Neuronal stem cell (in vitro differentiated cells): ENCODE data around the gene ATRN.
"Not testable (repeated sequence)": the region's sequence is repeated elsewhere in the genome, so short reads cannot be mapped to it uniquely, and the experiment has no call there.

ENCODE experiments used
- DNase-seq: peaks from one replicate; pipeline ENCODE4 v3.0.0-alpha.2; 2013; ENCODE audit warnings: low spot score
- H2AFZ ChIP-seq: one replicate; pipeline ENCODE4 v1.6.1; 2013; ENCODE audit warnings: mild to moderate bottlenecking, low read length, inconsistent platforms
- H2AK5ac ChIP-seq: 2 replicates; pipeline ENCODE4 v1.6.1; 2013; ENCODE audit warnings: low read depth, mild to moderate bottlenecking, inconsistent platforms, low read length, moderate library complexity, mixed read lengths
- H2BK120ac ChIP-seq: 2 replicates; pipeline ENCODE4 v1.6.1; 2013; ENCODE audit warnings: low read depth, mild to moderate bottlenecking, inconsistent platforms, low read length, moderate library complexity, mixed read lengths
- H2BK12ac ChIP-seq: one replicate; pipeline ENCODE4 v1.6.1; 2013; ENCODE audit warnings: low read length, inconsistent platforms
- H2BK15ac ChIP-seq: 2 replicates; pipeline ENCODE4 v1.6.1; 2013; ENCODE audit warnings: mild to moderate bottlenecking, low read length, inconsistent platforms, mixed read lengths
- H2BK5ac ChIP-seq: one replicate; pipeline ENCODE4 v1.6.1; 2013; ENCODE audit warnings: inconsistent platforms, mild to moderate bottlenecking, low read length, moderate library complexity
- H3K14ac ChIP-seq: one replicate; pipeline ENCODE4 v1.6.1; 2013; ENCODE audit warnings: low read length, inconsistent platforms
- H3K18ac ChIP-seq: 2 replicates; pipeline ENCODE4 v1.6.1; 2013; ENCODE audit warnings: low read length, inconsistent platforms
- H3K23ac ChIP-seq: 2 replicates; pipeline ENCODE4 v1.6.1; 2013; ENCODE audit warnings: low read depth, mild to moderate bottlenecking, mixed read lengths, low read length, inconsistent platforms; ENCODE audit not compliant: poor library complexity
- H3K27ac ChIP-seq: replicated peaks from 3 replicates; pipeline ENCODE4 v1.5.1; 2013; ENCODE audit warnings: low read length, inconsistent platforms
- H3K27me3 ChIP-seq, 3 experiments: 2 replicates each; pipeline ENCODE4 v1.6.1; 2013; ENCODE audit warnings: low read length in 3 of 3, mild to moderate bottlenecking in 2 of 3, inconsistent platforms in 1 of 3, low read depth in 1 of 3, mixed read lengths in 1 of 3, moderate library complexity in 1 of 3; ENCODE audit not compliant: control insufficient read depth in 3 of 3, insufficient read depth in 3 of 3
- H3K36me3 ChIP-seq, 2 donors: replicated peaks in 1 of 2; 2 replicates each; pipeline ENCODE4 v1.6.1; 2013; ENCODE audit warnings: low read length in 2 of 2; ENCODE audit not compliant: control insufficient read depth in 2 of 2, insufficient read depth in 2 of 2
- H3K4ac ChIP-seq: 2 replicates; pipeline ENCODE4 v1.6.1; 2013; ENCODE audit warnings: inconsistent platforms, mild to moderate bottlenecking, low read length, moderate library complexity
- H3K4me1 ChIP-seq, 2 donors: 1 replicate in 1 of 2; 2 replicates in 1 of 2; pipeline ENCODE4 v1.6.1; 2013; ENCODE audit warnings: low read length in 2 of 2, low read depth in 1 of 2; ENCODE audit not compliant: control insufficient read depth in 2 of 2, insufficient read depth in 1 of 2
- H3K4me2 ChIP-seq: one replicate; pipeline ENCODE4 v1.6.1; 2013; ENCODE audit warnings: mild to moderate bottlenecking, low read length, inconsistent platforms; ENCODE audit not compliant: insufficient read depth, poor library complexity, severe bottlenecking
- H3K4me3 ChIP-seq, 2 donors: 2 replicates each; pipeline ENCODE4 v1.5.1; 2013; ENCODE audit warnings: low read length in 2 of 2, mild to moderate bottlenecking in 2 of 2, inconsistent platforms in 1 of 2, moderate library complexity in 1 of 2
- H3K79me1 ChIP-seq: one replicate; pipeline ENCODE4 v1.6.1; 2013; ENCODE audit warnings: low read depth, mild to moderate bottlenecking, inconsistent platforms, low read length, moderate library complexity
- H3K9ac ChIP-seq: one replicate; pipeline ENCODE4 v1.6.1; 2013; ENCODE audit warnings: mild to moderate bottlenecking, low read depth, low read length, inconsistent platforms; ENCODE audit not compliant: poor library complexity
- H3K9me3 ChIP-seq, 2 donors: replicated peaks in 1 of 2; 2 replicates each; pipeline versions ENCODE3 to v1.6.1; 2013; ENCODE audit warnings: low read length in 2 of 2, mild to moderate bottlenecking in 2 of 2, inconsistent platforms in 1 of 2, low read depth in 1 of 2, mixed read lengths in 1 of 2, moderate library complexity in 1 of 2; ENCODE audit not compliant: control insufficient read depth in 2 of 2, insufficient read depth in 1 of 2
- H4K8ac ChIP-seq: one replicate; pipeline ENCODE4 v1.6.1; 2013; ENCODE audit warnings: low read depth, mild to moderate bottlenecking, inconsistent platforms, low read length, moderate library complexity
- H4K91ac ChIP-seq: one replicate; pipeline ENCODE4 v1.6.1; 2013; ENCODE audit warnings: low read length, low read depth, mild to moderate bottlenecking, inconsistent platforms; ENCODE audit not compliant: poor library complexity
- WGBS, 2 donors: extraction: QIAGEN DNeasy Blood & Tissue Kit; methylation state at CpG; one replicate each; pipeline ENCODE4 v1.1.7; 2013; ENCODE audit warnings: missing lambda C conversion rate in 2 of 2, mixed read lengths in 1 of 2; ENCODE audit not compliant: insufficient read length in 2 of 2, insufficient replicate concordance in 1 of 2; ENCODE audit errors: extremely low coverage in 2 of 2; 5-methylcytosine and 5-hydroxymethylcytosine counted together

Gene ATRN

GRCh38 chr20:3592931-3593330 is 122.1 kb downstream of the ATRN start:
- Histone ChIP-seq H3K18ac (no peak overlapping the region), H3K4ac (no peak overlapping the region), H3K23ac (no peak overlapping the region), H4K91ac (no peak overlapping the region), H3K36me3 (peaks cover 14 to 58% of the 10 kb centered on the region in 2 donors), H2AFZ (no peak overlapping the region), H3K4me3 (no peak overlapping the region), H3K79me1 (no peaks in the 10 kb centered on the region), H3K4me1 (no peaks in the 10 kb centered on the region), H2BK15ac (no peak overlapping the region), H2BK5ac (no peak overlapping the region), H3K4me2 (no peak overlapping the region), H2BK12ac (no peak overlapping the region), H3K9me3 (peaks cover 0 to 7% of the 10 kb centered on the region in 2 donors), H3K27me3 (no peaks in the 10 kb centered on the region), H4K8ac (no peak overlapping the region), H3K27ac (no peak overlapping the region), H2AK5ac (no peak overlapping the region), H3K9ac (no peak overlapping the region), H2BK120ac (no peak overlapping the region), H3K14ac (no peak overlapping the region)
- no CpG with 5 or more reads among the region's 4 CpGs for WGBS, 2 donors
- DNase-seq = no peak

GRCh38 chr20:3595541-3595940 is 124.7 kb downstream of the ATRN start:
- Histone ChIP-seq H4K8ac (no peak overlapping the region), H2BK5ac (no peak overlapping the region), H3K27me3 (no peaks in the 10 kb centered on the region), H4K91ac (no peak overlapping the region), H2BK120ac (no peak overlapping the region), H2AK5ac (no peak overlapping the region), H3K9ac (no peak overlapping the region), H3K23ac (no peak overlapping the region), H3K4me3 (no peak overlapping the region), H3K18ac (no peak overlapping the region), H3K27ac (no peak overlapping the region), H3K4me1 (no peaks in the 10 kb centered on the region), H2BK15ac (no peak overlapping the region), H3K4me2 (no peak overlapping the region), H3K36me3 (peaks cover 16 to 71% of the 10 kb centered on the region in 2 donors), H3K9me3 (no peaks in the 10 kb centered on the region), H3K79me1 (no peaks in the 10 kb centered on the region), H2AFZ (no peak overlapping the region), H3K4ac (no peak overlapping the region), H2BK12ac (no peak overlapping the region), H3K14ac (no peak overlapping the region)
- no peak for DNase-seq
- no CpG with 5 or more reads among the region's 4 CpGs for WGBS, 2 donors

DNA sequence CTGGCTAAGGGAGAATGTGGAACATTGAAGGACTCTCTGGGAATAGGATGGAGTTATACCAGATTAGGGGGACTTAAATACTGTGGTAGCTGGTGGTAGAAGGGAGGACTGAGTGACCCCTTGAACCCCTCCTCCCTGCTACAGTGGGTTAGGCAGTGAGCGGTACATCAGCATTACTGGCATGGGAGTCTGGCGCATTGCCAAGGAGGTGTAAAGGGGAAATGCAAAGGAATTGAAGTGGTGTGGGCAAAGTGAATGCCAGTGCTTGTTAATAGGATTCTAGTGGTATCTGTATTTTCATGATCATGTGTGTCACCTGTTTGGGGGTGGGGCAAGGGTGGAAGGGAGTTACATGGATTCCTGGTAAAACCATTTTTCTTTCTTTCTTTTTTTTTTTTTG is 132.3 kb downstream of the ATRN start:
- Histone ChIP-seq H3K27ac (no peak overlapping the region), H2BK12ac (no peak overlapping the region), H4K8ac (no peak overlapping the region), H3K9ac (no peak overlapping the region), H2BK120ac (no peak overlapping the region), H3K27me3 (no peaks in the 10 kb centered on the region), H3K18ac (no peak overlapping the region), H2BK15ac (no peak overlapping the region), H2AFZ (no peak overlapping the region), H3K14ac (no peak overlapping the region), H3K36me3 (peaks cover 7 to 43% of the 10 kb centered on the region in 2 donors), H4K91ac (no peak overlapping the region), H3K9me3 (no peaks in the 10 kb centered on the region), H3K4ac (no peak overlapping the region), H3K4me3 (no peak overlapping the region), H3K23ac (no peak overlapping the region), H2BK5ac (no peak overlapping the region), H3K79me1 (no peaks in the 10 kb centered on the region), H3K4me1 (no peaks in the 10 kb centered on the region), H3K4me2 (no peak overlapping the region), H2AK5ac (no peak overlapping the region)
- DNase-seq = no peak
- no CpG with 5 or more reads among the region's 2 CpGs for WGBS, 2 donors

DNA sequence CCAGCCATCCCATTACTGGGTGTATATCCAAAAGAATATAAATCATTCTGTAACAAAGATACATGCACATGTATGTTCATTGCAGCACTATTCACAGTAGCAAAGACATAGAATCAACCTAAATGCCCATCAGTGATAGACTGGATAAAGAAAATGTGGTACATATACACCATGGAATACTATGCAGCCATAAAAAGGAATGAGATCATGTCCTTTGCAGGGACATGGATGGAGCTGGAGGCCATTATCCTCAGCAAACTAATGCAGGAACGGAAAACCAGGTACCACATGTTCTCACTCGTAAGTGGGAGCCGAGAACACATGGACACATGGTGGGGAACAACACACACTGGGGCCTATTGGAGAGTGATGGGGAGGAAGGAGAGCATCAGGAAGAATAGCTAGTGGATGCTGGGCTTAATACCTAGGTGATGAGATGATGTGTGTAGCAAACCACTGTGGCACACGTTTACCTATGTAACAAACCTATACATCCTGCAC is 134.6 kb downstream of the ATRN start:
- H2BK15ac ChIP-seq, H2BK5ac ChIP-seq, H3K9me3 ChIP-seq, H4K91ac ChIP-seq, H3K4me3 ChIP-seq, H3K27ac ChIP-seq, H3K4ac ChIP-seq, H3K18ac ChIP-seq, H3K23ac ChIP-seq, H3K27me3 ChIP-seq, H2BK120ac ChIP-seq, H3K4me2 ChIP-seq, H3K14ac ChIP-seq, H2AFZ ChIP-seq, H2BK12ac ChIP-seq, H2AK5ac ChIP-seq, H3K4me1 ChIP-seq, H4K8ac ChIP-seq, H3K79me1 ChIP-seq, H3K9ac ChIP-seq, DNase-seq: not testable (repeated sequence)
- peaks cover 5 to 33% of the 10 kb centered on the region in 2 donors for H3K36me3 ChIP-seq
- WGBS, 2 donors = no CpG with 5 or more reads among the region's 4 CpGs
